ENCODE results near the gene CD86. TPM values are rescaled to one million over a fixed set of nuclear protein-coding genes. Genes with fewer than 3 reads are reported as not detected.

The CD86 gene
- total RNA-seq, 4 donors from 2014 or later: 5.7 to 10.9 (median 8.4) TPM

GRCh38 chr3:122057671-122058070, 2.5 kb downstream of the CD86 start:
- 89 to 98% methylated on average over 2 of the region's 2 CpGs for WGBS, 2 donors
- Histone ChIP-seq H3K27me3 (no peaks in the 10 kb centered on the region), H3K4me1 (no peaks in the 10 kb centered on the region), H3K4me3 (no peak overlapping the region), H3K36me3 (no peaks in the 10 kb centered on the region), H3K27ac (no peak overlapping the region), H3K9me3 (no peaks in the 10 kb centered on the region)
- no peak for TF ChIP-seq EP300 (IDR thresholded peaks at IDR 0.05)
- no peak for TF ChIP-seq CTCF (IDR thresholded peaks at IDR 0.05)
- no peak for TF ChIP-seq POLR2A (IDR thresholded peaks at IDR 0.05)
- DNase-seq (ENCODE audit: low spot score in 2 of 2): no peak

- Histone ChIP-seq H3K36me3 (no peaks in the 10 kb centered on the region), H3K4me1 (no peaks in the 10 kb centered on the region), H3K27me3 (no peaks in the 10 kb centered on the region), H3K27ac (no peak overlapping the region), H3K4me3 (no peak overlapping the region), H3K9me3 (no peaks in the 10 kb centered on the region)
- DNase-seq (ENCODE audit: low spot score in 2 of 2): no peak
- WGBS, 2 donors: 75 to 81% methylated on average over 1 of the region's 1 CpG
- TF ChIP-seq EP300 (IDR thresholded peaks at IDR 0.05): no peak
- no peak for TF ChIP-seq POLR2A (IDR thresholded peaks at IDR 0.05)
- no peak for TF ChIP-seq CTCF (IDR thresholded peaks at IDR 0.05)
These were observed 3.1 kb downstream of the CD86 start for GRCh38 chr3:122058294-122058693.

GRCh38 chr3:122060040-122060698, 5.0 kb downstream of the CD86 start:
- Histone ChIP-seq H3K27ac (no peak overlapping the region), H3K9me3 (no peaks in the 10 kb centered on the region), H3K36me3 (no peaks in the 10 kb centered on the region), H3K4me1 (no peaks in the 10 kb centered on the region), H3K27me3 (no peaks in the 10 kb centered on the region), H3K4me3 (no peak overlapping the region)
- 74 to 76% methylated on average over 6 of the region's 6 CpGs for WGBS, 2 donors
- DNase-seq (ENCODE audit: low spot score in 2 of 2): no peak
- TF ChIP-seq EP300 (IDR thresholded peaks at IDR 0.05) (no peak), POLR2A (IDR thresholded peaks at IDR 0.05) (no peak), CTCF (IDR thresholded peaks at IDR 0.05) (no peak)

GRCh38 chr3:122063908-122064307, 8.7 kb downstream of the CD86 start:
- Histone ChIP-seq H3K4me1 (no peaks in the 10 kb centered on the region), H3K27ac (no peak overlapping the region), H3K36me3 (no peaks in the 10 kb centered on the region), H3K27me3 (no peaks in the 10 kb centered on the region), H3K4me3 (no peak overlapping the region), H3K9me3 (no peaks in the 10 kb centered on the region)
- WGBS, 2 donors: 59 to 65% methylated on average over 1 of the region's 1 CpG
- peak in 1 of 2 donors; percentile 17 for TF ChIP-seq EP300 (IDR thresholded peaks at IDR 0.05)
- TF ChIP-seq CTCF (IDR thresholded peaks at IDR 0.05): no peak
- no peak for TF ChIP-seq POLR2A (IDR thresholded peaks at IDR 0.05)
- no peak for DNase-seq (ENCODE audit: low spot score in 2 of 2)

- Histone ChIP-seq H3K27me3 (no peaks in the 10 kb centered on the region), H3K4me1 (no peaks in the 10 kb centered on the region), H3K9me3 (no peaks in the 10 kb centered on the region), H3K27ac (no peak overlapping the region), H3K36me3 (no peaks in the 10 kb centered on the region), H3K4me3 (no peak overlapping the region)
- WGBS, 2 donors: 77 to 87% methylated on average over 4 of the region's 4 CpGs
- TF ChIP-seq EP300 (IDR thresholded peaks at IDR 0.05) (no peak), POLR2A (IDR thresholded peaks at IDR 0.05) (no peak), CTCF (IDR thresholded peaks at IDR 0.05) (no peak)
- no peak for DNase-seq (ENCODE audit: low spot score in 2 of 2)
These were observed 9.2 kb downstream of the CD86 start for GRCh38 chr3:122064326-122064725.
